Activated CD8-positive, alpha-beta memory T cell treated with anti-CD3 and anti-CD28 coated beads, Interleukin-2, amount 50 U/mL, for 4 hours (primary cell): ENCODE measurements around the gene AP1S1.

Source experiments
- DNase-seq: peaks from one replicate; pipeline ENCODE4 v3.0.0-alpha.2; 2020

AP1S1 gene

GRCh38 chr7:101159696-101160674 lies 5.7 kb downstream of the AP1S1 start:
- no peak for DNase-seq

GRCh38 chr7:101160910-101161309 lies 6.6 kb downstream of the AP1S1 start:
- no peak for DNase-seq

- no peak for DNase-seq
Measured at GRCh38 chr7:101161692-101162471, 7.6 kb downstream of the AP1S1 start.

GRCh38 chr7:101162551-101163278 lies 8.4 kb downstream of the AP1S1 start:
- DNase-seq, result no peak

GRCh38 chr7:101163279-101164070 lies 9.2 kb downstream of the AP1S1 start:
- DNase-seq, result no peak

- DNase-seq, result no peak
Measured at GRCh38 chr7:101164071-101164840, 10.0 kb downstream of the AP1S1 start.

- peak; percentile 92 for DNase-seq
Measured at GRCh38 chr7:101165075-101165957, 11.0 kb downstream of the AP1S1 start, which contains the start of gene VGF. VGF (minus strand) TSS chr7:101165569; CDS start chr7:101164843, 726 bp downstream.

GRCh38 chr7:101165958-101166647 lies 11.8 kb downstream of the AP1S1 start:
- no peak for DNase-seq

- no peak for DNase-seq
Measured at GRCh38 chr7:101166648-101166908, 12.3 kb downstream of the AP1S1 start.

GRCh38 chr7:101166909-101167644 lies 12.8 kb downstream of the AP1S1 start:
- peak; percentile 30 for DNase-seq

GRCh38 chr7:101167645-101168411 lies 13.6 kb downstream of the AP1S1 start:
- DNase-seq, result no peak

GRCh38 chr7:101168412-101169049 lies 14.3 kb downstream of the AP1S1 start:
- DNase-seq, result peak; percentile 56

GRCh38 chr7:101169110-101169837 lies 15.0 kb downstream of the AP1S1 start:
- DNase-seq, result peak; percentile 39

- DNase-seq, result peak; percentile 86
Measured at GRCh38 chr7:101169838-101170551, 15.7 kb downstream of the AP1S1 start.

GRCh38 chr7:101170617-101171441 lies 16.6 kb downstream of the AP1S1 start:
- no peak for DNase-seq
